CD4-positive, CD25-positive, alpha-beta regulatory T cell (primary cell): ENCODE data around the gene MAGIX. TPM values are rescaled to one million over a fixed set of nuclear protein-coding genes. Genes with fewer than 3 reads are reported as not detected.
A peak's percentile ranks its signal among the peaks of the same experiment; 100 is the strongest.

Source experiments
- ATAC-seq, 2 donors: fragments of 150-1000 bp; cut with Tn5 transposase; one replicate each; pipeline ENCODE4 v1.10.0; 2021; ENCODE audit warnings: low read depth in 2 of 2, moderate number of reproducible peaks in 2 of 2, moderate library complexity in 1 of 2
- DNase-seq, 3 donors: peaks; one replicate each; pipeline versions ENCODE4 v3.0.0 to v3.0.0-alpha.2; 2012 to 2022; ENCODE audit warnings: mixed read lengths in 1 of 3
- H3K27ac ChIP-seq: one replicate; pipeline ENCODE4 v1.7.0; 2013; ENCODE audit warnings: mild to moderate bottlenecking, low read length; ENCODE audit not compliant: insufficient read depth, poor library complexity, severe bottlenecking
- H3K27me3 ChIP-seq: one replicate; pipeline ENCODE4 v1.7.0; 2013; ENCODE audit warnings: low read length; ENCODE audit not compliant: control insufficient read depth, insufficient read depth
- H3K36me3 ChIP-seq: one replicate; pipeline ENCODE4 v1.7.0; 2013; ENCODE audit warnings: mild to moderate bottlenecking, low read length, moderate library complexity; ENCODE audit not compliant: control insufficient read depth, insufficient read depth
- H3K4me1 ChIP-seq: 2 replicates; pipeline ENCODE4 v1.7.0; 2013; ENCODE audit warnings: mild to moderate bottlenecking, low read length; ENCODE audit not compliant: insufficient read depth, control insufficient read depth, poor library complexity, severe bottlenecking
- H3K4me3 ChIP-seq: one replicate; pipeline ENCODE4 v1.7.0; 2013; ENCODE audit warnings: low read depth, mild to moderate bottlenecking, low read length, moderate library complexity
- H3K9me3 ChIP-seq, 2 experiments: 1 replicate in 1 of 2; 2 replicates in 1 of 2; pipeline ENCODE4 v1.7.0; 2013; ENCODE audit warnings: low read length in 2 of 2, mild to moderate bottlenecking in 1 of 2, moderate library complexity in 1 of 2; ENCODE audit not compliant: control insufficient read depth in 2 of 2
- H3K27ac Mint-ChIP-seq, 3 donors: one replicate each; pipeline ENCODE4 v1.8.0; 2020 to 2022; ENCODE audit warnings: mild to moderate bottlenecking in 3 of 3, mixed read lengths in 3 of 3, moderate library complexity in 2 of 3
- H3K27me3 Mint-ChIP-seq: one replicate; pipeline ENCODE4 v1.8.0; 2022; ENCODE audit warnings: mild to moderate bottlenecking, mixed read lengths
- H3K36me3 Mint-ChIP-seq: one replicate; pipeline ENCODE4 v1.8.0; 2020; ENCODE audit warnings: mixed read lengths
- H3K4me1 Mint-ChIP-seq, 4 donors: one replicate each; pipeline ENCODE4 v1.8.0; 2020 to 2022; ENCODE audit warnings: mixed read lengths in 4 of 4, mild to moderate bottlenecking in 1 of 4
- H3K4me3 Mint-ChIP-seq, 4 donors: one replicate each; pipeline ENCODE4 v1.8.0; 2020 to 2022; ENCODE audit warnings: mild to moderate bottlenecking in 4 of 4, mixed read lengths in 4 of 4, moderate library complexity in 3 of 4
- H3K9me3 Mint-ChIP-seq, 7 donors: one replicate each; pipeline ENCODE4 v1.8.0; 2020 to 2022; ENCODE audit warnings: mixed read lengths in 7 of 7, mild to moderate bottlenecking in 3 of 7, moderate library complexity in 2 of 7
- polyA plus RNA-seq, 4 donors: library from polyadenylated mRNA; unstranded; fragments of 300-500 nt; fragmentation: Illumina TruSeq; gene quantifications; one replicate each; pipeline ENCODE4 v1.2.3, GENCODE V29; 2021
- total RNA-seq: library from RNA; stranded (reverse); gene quantifications from one replicate; pipeline ENCODE4 v1.2.3, GENCODE V29; 2022

MAGIX gene
- total and polyA plus RNA-seq, 5 donors from 2014 or later = 0.49 to 1.0 (median 0.57) TPM

DNA sequence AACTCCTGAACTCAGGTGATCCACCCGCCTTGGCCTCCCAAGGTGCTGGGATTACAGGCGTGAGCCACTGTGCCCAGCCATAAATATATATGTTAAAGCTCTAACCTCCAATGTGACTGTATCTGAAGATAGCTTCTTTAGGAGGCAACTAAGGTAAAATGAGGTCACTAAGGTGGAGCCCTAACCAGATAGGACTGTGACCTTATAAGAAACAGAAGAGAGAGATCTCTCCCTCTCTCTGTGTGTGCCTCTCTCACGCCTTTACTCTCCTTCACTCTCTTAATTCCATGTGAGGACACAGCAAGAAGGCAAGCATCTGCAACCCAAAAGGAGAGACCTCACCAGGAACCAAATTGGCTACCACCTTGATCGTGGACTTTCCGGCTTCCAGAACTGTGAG is 926 bp upstream of the MAGIX start:
- no peaks in the 10 kb centered on the region for H3K36me3 Mint-ChIP-seq
- H3K4me1 Mint-ChIP-seq = peaks cover 0 to 24% (median 10%) of the 10 kb centered on the region in 4 donors
- Histone ChIP-seq H3K27me3 (no peaks in the 10 kb centered on the region), H3K4me3 (no peak overlapping the region), H3K4me1 (peaks cover 17% of the 10 kb centered on the region), H3K9me3 (no peaks in the 10 kb centered on the region), H3K27ac (no peak overlapping the region), H3K36me3 (no peaks in the 10 kb centered on the region)
- peaks cover 0 to 1% (median 0%) of the 10 kb centered on the region in 7 donors for H3K9me3 Mint-ChIP-seq
- peak overlapping the region in 1 of 4 donors; percentile 21 for H3K4me3 Mint-ChIP-seq
- ATAC-seq = no peak
- H3K27ac Mint-ChIP-seq = no peak overlapping the region
- DNase-seq = no peak
- H3K27me3 Mint-ChIP-seq = no peaks in the 10 kb centered on the region

GRCh38 chrX:49163555-49164419 is 1.2 kb downstream of the MAGIX start:
- Histone ChIP-seq H3K4me3 (no peak overlapping the region), H3K27me3 (no peaks in the 10 kb centered on the region), H3K27ac (peak overlapping the region; percentile 76), H3K36me3 (no peaks in the 10 kb centered on the region), H3K9me3 (no peaks in the 10 kb centered on the region), H3K4me1 (peaks cover 27% of the 10 kb centered on the region)
- Mint-ChIP-seq H3K9me3 (peaks cover 0 to 1% (median 0%) of the 10 kb centered on the region in 7 donors), H3K36me3 (no peaks in the 10 kb centered on the region), H3K4me3 (peak overlapping the region; percentile 61 to 95 (median 81)), H3K4me1 (peaks cover 0 to 37% (median 14%) of the 10 kb centered on the region in 4 donors), H3K27me3 (no peaks in the 10 kb centered on the region), H3K27ac (peak overlapping the region; percentile 86 to 96 (median 95))
- peak; percentile 59 to 66 for ATAC-seq
- peak; percentile 73 to 84 (median 83) for DNase-seq

DNA sequence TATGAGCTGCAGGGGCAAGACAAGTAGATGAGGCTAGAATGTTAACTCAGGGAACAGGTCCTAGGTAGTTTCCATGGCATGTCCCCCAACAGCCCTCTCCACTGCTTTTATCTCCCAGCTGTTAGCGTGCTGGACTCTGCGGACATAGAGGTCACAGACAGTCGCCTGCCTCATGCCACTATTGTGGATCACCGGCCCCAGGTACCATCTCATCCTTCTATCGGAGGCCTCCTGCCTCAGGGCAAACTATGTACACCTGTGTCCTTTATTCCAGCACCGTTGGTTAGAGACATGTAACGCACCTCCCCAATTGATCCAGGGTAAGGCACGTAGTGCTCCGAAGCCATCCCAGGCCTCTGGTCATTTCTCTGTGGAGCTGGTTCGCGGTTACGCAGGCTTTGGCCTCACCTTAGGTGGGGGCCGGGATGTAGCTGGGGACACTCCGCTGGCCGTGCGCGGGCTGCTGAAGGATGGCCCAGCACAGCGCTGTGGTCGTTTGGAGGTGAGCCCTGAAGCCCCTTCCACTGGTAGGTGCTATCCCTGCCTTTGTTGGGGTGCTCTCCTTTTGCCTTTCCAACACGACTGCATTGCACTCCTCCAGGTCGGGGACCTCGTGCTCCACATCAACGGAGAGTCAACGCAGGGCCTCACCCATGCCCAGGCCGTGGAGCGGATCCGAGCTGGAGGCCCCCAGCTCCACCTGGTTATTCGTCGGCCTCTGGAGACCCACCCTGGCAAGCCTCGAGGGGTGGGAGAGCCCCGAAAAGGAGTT is 2.2 kb downstream of the MAGIX start:
- Histone ChIP-seq H3K36me3 (no peaks in the 10 kb centered on the region), H3K4me3 (no peak overlapping the region), H3K27ac (peak overlapping the region; percentile 76), H3K9me3 (no peaks in the 10 kb centered on the region), H3K4me1 (peaks cover 27% of the 10 kb centered on the region), H3K27me3 (no peaks in the 10 kb centered on the region)
- Mint-ChIP-seq H3K4me1 (peaks cover 0 to 42% (median 14%) of the 10 kb centered on the region in 4 donors), H3K4me3 (peak overlapping the region in 2 of 4 donors; percentile 61 to 83), H3K27ac (peak overlapping the region in 2 of 3 donors; percentile 51 to 96), H3K27me3 (no peaks in the 10 kb centered on the region), H3K36me3 (no peaks in the 10 kb centered on the region), H3K9me3 (peaks cover 0 to 1% (median 0%) of the 10 kb centered on the region in 7 donors)
- no peak for ATAC-seq
- no peak for DNase-seq

- Mint-ChIP-seq H3K9me3 (peaks cover 0 to 1% (median 0%) of the 10 kb centered on the region in 7 donors), H3K27me3 (no peaks in the 10 kb centered on the region), H3K36me3 (no peaks in the 10 kb centered on the region), H3K4me3 (peak overlapping the region; percentile 75 to 95 (median 90)), H3K4me1 (peaks cover 0 to 42% (median 14%) of the 10 kb centered on the region in 4 donors), H3K27ac (peak overlapping the region; percentile 90 to 97 (median 94))
- Histone ChIP-seq H3K4me3 (peak overlapping the region; percentile 74), H3K27ac (peak overlapping the region; percentile 81), H3K9me3 (no peaks in the 10 kb centered on the region), H3K27me3 (no peaks in the 10 kb centered on the region), H3K4me1 (peaks cover 27% of the 10 kb centered on the region), H3K36me3 (no peaks in the 10 kb centered on the region)
- DNase-seq = peak; percentile 67 to 85 (median 75)
- ATAC-seq = peak; percentile 66 to 73
Observed at GRCh38 chrX:49165901-49166881, 3.6 kb downstream of the MAGIX start.

- H3K4me3 Mint-ChIP-seq = peak overlapping the region; percentile 75 to 95 (median 90)
Observed at GRCh38 chrX:49166914-49167739, 4.6 kb downstream of the MAGIX start.

GRCh38 chrX:49167740-49168108 is 5.2 kb downstream of the MAGIX start:
- Histone ChIP-seq H3K9me3 (no peaks in the 10 kb centered on the region), H3K36me3 (no peaks in the 10 kb centered on the region), H3K4me1 (peaks cover 30% of the 10 kb centered on the region), H3K4me3 (peak overlapping the region; percentile 52), H3K27ac (peak overlapping the region; percentile 81), H3K27me3 (no peaks in the 10 kb centered on the region)
- Mint-ChIP-seq H3K4me3 (peak overlapping the region; percentile 75 to 95 (median 90)), H3K27ac (peak overlapping the region; percentile 83 to 94 (median 90)), H3K27me3 (no peaks in the 10 kb centered on the region), H3K9me3 (peaks cover 0 to 1% (median 0%) of the 10 kb centered on the region in 7 donors), H3K4me1 (peaks cover 0 to 48% (median 13%) of the 10 kb centered on the region in 4 donors), H3K36me3 (no peaks in the 10 kb centered on the region)
- no peak for ATAC-seq
- no peak for DNase-seq

More at GRCh38 chrX:49166914-49167739, 4.6 kb downstream of the MAGIX start:
- DNase-seq (peak; percentile 52 to 74 (median 54)), ATAC-seq (peak; percentile 9 to 19)
- Histone ChIP-seq H3K27ac (peak overlapping the region; percentile 81), H3K4me3 (peak overlapping the region; percentile 74), H3K9me3 (no peaks in the 10 kb centered on the region), H3K27me3 (no peaks in the 10 kb centered on the region), H3K4me1 (peaks cover 27% of the 10 kb centered on the region), H3K36me3 (no peaks in the 10 kb centered on the region)
- H3K27ac Mint-ChIP-seq = peak overlapping the region; percentile 90 to 97 (median 94)
- peaks cover 0 to 1% (median 0%) of the 10 kb centered on the region in 7 donors for H3K9me3 Mint-ChIP-seq
- no peaks in the 10 kb centered on the region for H3K27me3 Mint-ChIP-seq
- H3K4me1 Mint-ChIP-seq = peaks cover 0 to 46% (median 11%) of the 10 kb centered on the region in 4 donors
- no peaks in the 10 kb centered on the region for H3K36me3 Mint-ChIP-seq
